H9 (cell line): ENCODE results near the gene XRN1. TPM values are rescaled to one million over a fixed set of nuclear protein-coding genes. Genes with fewer than 3 reads are reported as not detected.

Source experiments
- DNase-seq: peaks from one replicate; pipeline ENCODE4 v3.0.0-alpha.2; 2017
- H2AFZ ChIP-seq: one replicate; pipeline ENCODE4 v1.6.1; 2013; ENCODE audit warnings: mild to moderate bottlenecking, low read length, control low read depth, moderate library complexity
- H2AK5ac ChIP-seq: 2 replicates; pipeline ENCODE4 v1.6.1; 2013; ENCODE audit warnings: low read length, control low read depth, mixed read lengths; ENCODE audit not compliant: insufficient read length
- H2BK120ac ChIP-seq: one replicate; pipeline ENCODE4 v1.6.1; 2013; ENCODE audit warnings: low read depth, mild to moderate bottlenecking, low read length, control low read depth, inconsistent platforms; ENCODE audit not compliant: poor library complexity, severe bottlenecking
- H2BK12ac ChIP-seq: 2 replicates; pipeline ENCODE4 v1.6.1; 2013; ENCODE audit warnings: low read length, control low read depth, mixed read lengths, low read depth; ENCODE audit not compliant: insufficient read length
- H2BK15ac ChIP-seq: 2 replicates; pipeline ENCODE4 v1.6.1; 2013; ENCODE audit warnings: low read depth, low read length, control low read depth
- H2BK20ac ChIP-seq: one replicate; pipeline ENCODE4 v1.6.1; 2013; ENCODE audit warnings: low read depth, mild to moderate bottlenecking, low read length, control low read depth, inconsistent platforms; ENCODE audit not compliant: poor library complexity, severe bottlenecking
- H2BK5ac ChIP-seq: 2 replicates; pipeline ENCODE4 v1.6.1; 2013; ENCODE audit warnings: low read length, control low read depth, mixed read lengths; ENCODE audit not compliant: insufficient read length
- H3K14ac ChIP-seq: 2 replicates; pipeline ENCODE4 v1.6.1; 2013; ENCODE audit warnings: low read length, control low read depth; ENCODE audit not compliant: insufficient read depth
- H3K18ac ChIP-seq: 2 replicates; pipeline ENCODE4 v1.6.1; 2013; ENCODE audit warnings: low read depth, mild to moderate bottlenecking, mixed read lengths, low read length, control low read depth; ENCODE audit not compliant: insufficient read length
- H3K23ac ChIP-seq: 2 replicates; pipeline ENCODE4 v1.6.1; 2013; ENCODE audit warnings: low read length, control low read depth, mixed read lengths, low read depth; ENCODE audit not compliant: insufficient read length
- H3K23me2 ChIP-seq: 2 replicates; pipeline ENCODE4 v1.6.1; 2013; ENCODE audit warnings: low read depth, mild to moderate bottlenecking, mixed read lengths, low read length, control low read depth; ENCODE audit not compliant: insufficient read length, poor library complexity, severe bottlenecking
- H3K27ac ChIP-seq: 2 replicates; pipeline ENCODE4 v1.5.1; 2013; ENCODE audit warnings: low read length, control low read depth, mixed read lengths, low read depth; ENCODE audit not compliant: insufficient read length
- H3K27me3 ChIP-seq: 2 replicates; pipeline ENCODE4 v1.6.1; 2013; ENCODE audit warnings: low read length, control low read depth, inconsistent platforms; ENCODE audit not compliant: insufficient read depth
- H3K4ac ChIP-seq: 2 replicates; pipeline ENCODE4 v1.6.1; 2013; ENCODE audit warnings: low read depth, mild to moderate bottlenecking, control low read depth, inconsistent platforms, low read length, moderate library complexity
- H3K4me1 ChIP-seq: 2 replicates; pipeline ENCODE4 v1.6.1; 2013; ENCODE audit warnings: low read length, control low read depth, inconsistent platforms; ENCODE audit not compliant: insufficient read depth
- H3K4me2 ChIP-seq: 2 replicates; pipeline ENCODE4 v1.6.1; 2013; ENCODE audit warnings: low read length, control low read depth, mixed read lengths; ENCODE audit not compliant: insufficient read length, insufficient read depth
- H3K56ac ChIP-seq: 2 replicates; pipeline ENCODE4 v1.6.1; 2013; ENCODE audit warnings: low read depth, mild to moderate bottlenecking, mixed read lengths, low read length, control low read depth; ENCODE audit not compliant: insufficient read length
- H3K79me1 ChIP-seq: 2 replicates; pipeline ENCODE4 v1.6.1; 2013; ENCODE audit warnings: low read depth, mild to moderate bottlenecking, moderate library complexity, low read length, control low read depth, inconsistent platforms; ENCODE audit not compliant: insufficient read depth, poor library complexity, severe bottlenecking
- H3K79me2 ChIP-seq: 2 replicates; pipeline ENCODE4 v1.6.1; 2013; ENCODE audit warnings: low read length, control low read depth, inconsistent platforms; ENCODE audit not compliant: insufficient read depth
- H3K9ac ChIP-seq: 2 replicates; pipeline ENCODE4 v1.6.1; 2013; ENCODE audit warnings: low read length, control low read depth, mixed read lengths; ENCODE audit not compliant: insufficient read length; ENCODE audit errors: extremely low read depth
- H3K9me3 ChIP-seq: one replicate; pipeline ENCODE4 v1.6.1; 2013; ENCODE audit warnings: low read depth, low read length, inconsistent platforms; ENCODE audit not compliant: control insufficient read depth
- H3T11ph ChIP-seq: one replicate; pipeline ENCODE4 v1.6.1; 2013; ENCODE audit warnings: mild to moderate bottlenecking, low read length, control low read depth, inconsistent platforms
- H4K20me1 ChIP-seq: one replicate; pipeline ENCODE4 v1.6.1; 2013; ENCODE audit not compliant: control insufficient read depth, insufficient read length, insufficient read depth
- H4K5ac ChIP-seq: 2 replicates; pipeline ENCODE4 v1.6.1; 2013; ENCODE audit warnings: low read depth, mild to moderate bottlenecking, mixed read lengths, low read length, control low read depth; ENCODE audit not compliant: insufficient read length
- H4K8ac ChIP-seq: replicated peaks from 2 replicates; pipeline ENCODE4 v1.6.1; 2013; ENCODE audit warnings: low read length, control low read depth, mixed read lengths, low read depth; ENCODE audit not compliant: insufficient read length
- H4K91ac ChIP-seq: 2 replicates; pipeline ENCODE4 v1.6.1; 2013; ENCODE audit warnings: low read depth, mild to moderate bottlenecking, moderate library complexity, mixed read lengths, low read length, control low read depth; ENCODE audit not compliant: insufficient read length
- H3K27ac Mint-ChIP-seq, 3 experiments: 2 replicates in 2 of 3; 3 replicates in 1 of 3; pipeline ENCODE4 v1.8.0; 2020 to 2021; ENCODE audit warnings: mixed read lengths in 3 of 3, mild to moderate bottlenecking in 1 of 3, moderate library complexity in 1 of 3
- H3K27me3 Mint-ChIP-seq: 2 replicates; pipeline ENCODE4 v1.8.0; 2021; ENCODE audit warnings: low read depth, mild to moderate bottlenecking, moderate library complexity, mixed read lengths
- H3K36me3 Mint-ChIP-seq, 3 experiments: 2 replicates in 2 of 3; 3 replicates in 1 of 3; pipeline ENCODE4 v1.8.0; 2020 to 2021; ENCODE audit warnings: low read depth in 3 of 3, mixed read lengths in 3 of 3; ENCODE audit not compliant: insufficient read depth in 1 of 3
- H3K4me1 Mint-ChIP-seq, 2 experiments: 2 replicates each; pipeline ENCODE4 v1.8.0; 2020; ENCODE audit warnings: mixed read lengths in 2 of 2
- H3K4me3 Mint-ChIP-seq, 2 experiments: 2 replicates in 1 of 2; 3 replicates in 1 of 2; pipeline ENCODE4 v1.8.0; 2020 to 2021; ENCODE audit warnings: mild to moderate bottlenecking in 2 of 2, mixed read lengths in 2 of 2, moderate library complexity in 1 of 2
- H3K9me3 Mint-ChIP-seq, 2 experiments: 2 replicates in 1 of 2; 3 replicates in 1 of 2; pipeline ENCODE4 v1.8.0; 2020; ENCODE audit warnings: mild to moderate bottlenecking in 2 of 2, mixed read lengths in 2 of 2, moderate library complexity in 1 of 2
- WGBS: extraction: QIAGEN DNeasy Blood & Tissue Kit; methylation state at CpG from one replicate; pipeline ENCODE4 v1.1.7; 2013; ENCODE audit warnings: missing lambda C conversion rate, low lambda C conversion rate, mixed read lengths; ENCODE audit not compliant: insufficient read length; ENCODE audit errors: extremely low coverage; 5-methylcytosine and 5-hydroxymethylcytosine counted together
- total RNA-seq: library from RNA; stranded (reverse); gene quantifications from 2 replicates; pipeline ENCODE4 v1.2.1, GENCODE V29; 2021
- TF ChIP-seq, protein P1 (sequence below): fragments of 200-600 bp; sonication (generic); conservative IDR thresholded peaks from 3 replicates; pipeline ENCODE4 v1.8.0; 2021; ENCODE audit warnings: antibody characterized with exemption, mild to moderate bottlenecking

Gene XRN1
- total RNA-seq, 1 experiment from 2014 or later, result 15.0 TPM

GRCh38 chr3:142359367-142359766 is 88.5 kb downstream of the XRN1 start:
- no peaks in the 10 kb centered on the region for H3K23me2 ChIP-seq
- H3K27me3 ChIP-seq, result no peaks in the 10 kb centered on the region
- H3K27ac Mint-ChIP-seq, result no peak overlapping the region
- WGBS, result no CpG with 5 or more reads among the region's 2 CpGs
- H2BK20ac ChIP-seq, result no peak overlapping the region
- no peak for DNase-seq
- no peak overlapping the region for H3K56ac ChIP-seq
- H3K27ac ChIP-seq, result no peak overlapping the region
- H3K4me3 Mint-ChIP-seq, result no peak overlapping the region
- no peak overlapping the region for H3T11ph ChIP-seq
- no peak overlapping the region for H3K18ac ChIP-seq
- no peak overlapping the region for H3K14ac ChIP-seq
- H3K4me1 Mint-ChIP-seq, result no peaks in the 10 kb centered on the region
- H2BK120ac ChIP-seq, result no peak overlapping the region
- H2BK12ac ChIP-seq, result no peak overlapping the region
- H3K79me2 ChIP-seq, result no peaks in the 10 kb centered on the region
- no peak overlapping the region for H4K8ac ChIP-seq
- H3K23ac ChIP-seq, result no peak overlapping the region
- no peaks in the 10 kb centered on the region for H3K27me3 Mint-ChIP-seq
- TF ChIP-seq, protein P1, sequence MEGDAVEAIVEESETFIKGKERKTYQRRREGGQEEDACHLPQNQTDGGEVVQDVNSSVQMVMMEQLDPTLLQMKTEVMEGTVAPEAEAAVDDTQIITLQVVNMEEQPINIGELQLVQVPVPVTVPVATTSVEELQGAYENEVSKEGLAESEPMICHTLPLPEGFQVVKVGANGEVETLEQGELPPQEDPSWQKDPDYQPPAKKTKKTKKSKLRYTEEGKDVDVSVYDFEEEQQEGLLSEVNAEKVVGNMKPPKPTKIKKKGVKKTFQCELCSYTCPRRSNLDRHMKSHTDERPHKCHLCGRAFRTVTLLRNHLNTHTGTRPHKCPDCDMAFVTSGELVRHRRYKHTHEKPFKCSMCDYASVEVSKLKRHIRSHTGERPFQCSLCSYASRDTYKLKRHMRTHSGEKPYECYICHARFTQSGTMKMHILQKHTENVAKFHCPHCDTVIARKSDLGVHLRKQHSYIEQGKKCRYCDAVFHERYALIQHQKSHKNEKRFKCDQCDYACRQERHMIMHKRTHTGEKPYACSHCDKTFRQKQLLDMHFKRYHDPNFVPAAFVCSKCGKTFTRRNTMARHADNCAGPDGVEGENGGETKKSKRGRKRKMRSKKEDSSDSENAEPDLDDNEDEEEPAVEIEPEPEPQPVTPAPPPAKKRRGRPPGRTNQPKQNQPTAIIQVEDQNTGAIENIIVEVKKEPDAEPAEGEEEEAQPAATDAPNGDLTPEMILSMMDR, result no peak
- no peak overlapping the region for H3K9ac ChIP-seq
- no peak overlapping the region for H4K91ac ChIP-seq
- no peaks in the 10 kb centered on the region for H3K79me1 ChIP-seq
- H3K9me3 Mint-ChIP-seq, result no peaks in the 10 kb centered on the region
- H2AK5ac ChIP-seq, result no peak overlapping the region
- no peak overlapping the region for H2BK5ac ChIP-seq
- no peaks in the 10 kb centered on the region for H3K9me3 ChIP-seq
- H2AFZ ChIP-seq, result no peak overlapping the region
- no peak overlapping the region for H3K4ac ChIP-seq
- peaks cover 9 to 26% (median 24%) of the 10 kb centered on the region in 3 experiments; a peak in 6 of 7 replicates for H3K36me3 Mint-ChIP-seq
- H3K4me1 ChIP-seq, result no peaks in the 10 kb centered on the region
- no peak overlapping the region for H2BK15ac ChIP-seq
- H4K5ac ChIP-seq, result no peak overlapping the region
- H3K4me2 ChIP-seq, result no peak overlapping the region
- no peaks in the 10 kb centered on the region for H4K20me1 ChIP-seq
